HG03139 (cell line): ENCODE results near the gene HERPUD2.
"Not testable (repeated sequence)": the region's sequence is repeated elsewhere in the genome, so short reads cannot be mapped to it uniquely, and the experiment has no call there.

Experiments used
- ATAC-seq: cut with Tn5 transposase; IDR thresholded peaks from one replicate; pipeline ENCODE4 v1.9.1; 2021; ENCODE audit not compliant: unreplicated experiment

Gene HERPUD2

GRCh38 chr7:35714862-35715261 is 19.9 kb upstream of the HERPUD2 start:
- no peak for ATAC-seq

DNA sequence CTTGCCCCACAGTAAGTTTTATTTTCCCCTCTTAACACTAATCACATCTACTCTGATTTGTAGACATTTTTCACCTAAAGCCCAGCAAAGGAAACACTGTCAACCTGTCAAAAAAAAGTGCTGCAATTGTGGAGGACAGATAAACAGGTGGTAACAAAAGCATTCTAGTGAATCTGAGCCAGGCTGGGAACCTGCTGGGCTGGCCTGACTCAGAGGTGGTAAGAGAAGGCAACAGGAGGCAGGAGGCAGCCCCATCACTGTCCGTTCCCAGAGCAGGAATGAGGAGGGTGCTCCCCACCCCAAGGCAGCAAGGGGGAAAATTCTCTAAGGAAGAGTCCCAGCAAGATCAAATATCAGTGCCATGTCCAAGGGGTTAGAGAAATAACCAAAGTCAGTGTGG is 19.5 kb upstream of the HERPUD2 start:
- ATAC-seq, result no peak

- no peak for ATAC-seq
Measured at GRCh38 chr7:35712563-35713226, 17.8 kb upstream of the HERPUD2 start.

GRCh38 chr7:35707422-35707821 is 12.5 kb upstream of the HERPUD2 start:
- no peak for ATAC-seq

DNA sequence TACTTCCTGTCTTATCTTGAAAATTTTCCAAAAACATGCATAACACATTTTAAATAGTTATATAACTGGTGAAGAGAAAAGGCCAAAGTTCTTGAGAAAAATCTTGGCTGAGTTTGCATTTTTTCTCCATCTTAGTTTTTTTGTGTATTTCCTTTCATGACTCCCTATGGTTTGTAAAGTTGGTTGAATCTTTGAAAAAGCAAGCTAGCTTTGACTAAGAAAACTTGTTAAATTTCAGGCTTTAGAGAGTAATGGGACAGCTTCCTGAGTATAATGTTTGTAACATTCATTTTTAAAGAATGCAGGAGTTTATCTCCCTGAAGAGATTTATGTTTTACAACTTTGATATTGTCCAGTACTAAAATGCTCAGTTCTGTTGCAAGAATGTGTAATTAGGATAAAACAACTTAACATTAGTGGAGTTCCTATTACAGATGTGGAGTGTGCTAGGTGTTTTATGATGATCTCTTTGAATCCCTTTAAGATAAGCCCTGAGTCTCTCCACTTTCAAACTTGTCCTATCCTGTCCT is 11.1 kb upstream of the HERPUD2 start:
- ATAC-seq, result no peak

DNA sequence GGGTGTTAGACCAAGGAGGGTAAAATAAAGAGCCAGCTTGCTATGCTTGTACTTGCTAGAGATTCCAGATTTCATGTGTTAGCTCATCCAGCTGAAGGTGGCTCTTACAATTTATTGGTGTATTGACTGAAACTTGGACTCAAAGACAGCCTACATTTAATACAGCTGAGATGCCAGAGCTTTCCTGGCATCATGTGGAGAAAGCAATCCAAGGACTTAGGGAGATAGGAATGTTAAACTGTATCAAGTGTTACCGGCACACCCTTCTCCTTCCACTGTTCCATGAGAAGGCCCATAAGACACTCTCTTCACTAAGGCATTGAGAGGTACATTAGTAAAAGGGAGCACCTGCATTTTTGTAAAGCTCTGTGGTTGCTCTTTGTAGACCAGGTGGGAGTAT is 9.3 kb upstream of the HERPUD2 start:
- no peak for ATAC-seq

- ATAC-seq, result no peak
Measured at GRCh38 chr7:35702541-35702940, 7.6 kb upstream of the HERPUD2 start.

- ATAC-seq, result no peak
Measured at GRCh38 chr7:35701287-35701900, 6.5 kb upstream of the HERPUD2 start.

GRCh38 chr7:35700865-35701264 is 5.9 kb upstream of the HERPUD2 start:
- no peak for ATAC-seq

- ATAC-seq, result no peak
Measured at GRCh38 chr7:35700333-35700732, 5.4 kb upstream of the HERPUD2 start.

- no peak for ATAC-seq
Measured at GRCh38 chr7:35699796-35700305, 4.9 kb upstream of the HERPUD2 start.

DNA sequence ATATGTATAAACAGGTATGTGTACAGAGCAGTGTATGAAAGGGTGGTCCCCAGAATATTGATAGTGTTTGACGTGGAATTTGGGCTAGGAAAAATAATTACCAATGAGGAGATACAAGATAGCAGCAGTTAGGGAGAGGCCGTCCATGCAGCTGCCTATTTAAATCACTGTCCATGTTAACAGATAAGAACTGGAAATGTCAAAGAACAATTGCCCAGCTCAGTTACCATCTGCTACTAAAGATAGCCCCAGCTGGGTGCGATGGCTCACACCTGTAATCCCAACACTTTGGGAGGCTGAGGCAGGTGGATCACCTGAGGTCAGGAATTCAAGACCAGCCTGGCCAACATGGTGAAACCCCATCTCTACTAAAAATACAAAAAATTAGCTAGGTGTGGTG is 3.4 kb upstream of the HERPUD2 start:
- ATAC-seq, result not testable (repeated sequence)

DNA sequence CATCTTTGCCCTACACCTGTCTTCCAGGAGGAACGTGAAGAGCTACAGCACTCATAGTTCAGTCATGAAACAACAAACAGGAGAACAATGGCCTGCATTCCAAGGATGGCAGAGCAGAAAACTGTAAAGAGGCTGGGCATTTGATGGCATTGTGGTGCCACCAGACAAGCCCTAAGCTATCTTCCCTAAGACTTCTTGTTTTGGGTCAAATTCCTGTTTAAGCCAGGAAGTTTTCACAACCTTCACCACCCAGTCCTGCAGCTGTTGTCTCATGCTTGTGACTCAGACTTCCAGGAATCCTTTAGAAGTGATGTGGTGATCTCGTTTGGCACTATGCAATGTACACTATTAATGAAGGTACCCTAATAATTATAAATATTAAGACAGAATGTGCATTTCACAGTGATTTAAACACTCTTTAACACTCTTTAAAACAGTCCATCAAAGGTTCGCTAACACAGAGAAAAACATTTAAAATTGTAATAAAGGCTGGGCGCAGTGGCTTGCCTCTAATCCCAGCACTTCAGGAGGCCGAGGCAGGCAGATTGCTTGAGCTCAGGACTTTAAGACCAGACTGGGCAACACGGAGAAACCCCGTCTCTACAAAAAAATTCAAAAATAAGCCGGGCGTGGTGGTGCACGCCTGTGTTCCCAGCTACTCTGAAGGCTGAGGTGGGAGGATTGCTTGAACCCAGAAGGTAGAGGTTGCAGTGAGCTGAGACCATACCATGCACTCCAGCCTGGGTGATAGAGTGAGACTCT is 2.7 kb upstream of the HERPUD2 start:
- no peak for ATAC-seq

DNA sequence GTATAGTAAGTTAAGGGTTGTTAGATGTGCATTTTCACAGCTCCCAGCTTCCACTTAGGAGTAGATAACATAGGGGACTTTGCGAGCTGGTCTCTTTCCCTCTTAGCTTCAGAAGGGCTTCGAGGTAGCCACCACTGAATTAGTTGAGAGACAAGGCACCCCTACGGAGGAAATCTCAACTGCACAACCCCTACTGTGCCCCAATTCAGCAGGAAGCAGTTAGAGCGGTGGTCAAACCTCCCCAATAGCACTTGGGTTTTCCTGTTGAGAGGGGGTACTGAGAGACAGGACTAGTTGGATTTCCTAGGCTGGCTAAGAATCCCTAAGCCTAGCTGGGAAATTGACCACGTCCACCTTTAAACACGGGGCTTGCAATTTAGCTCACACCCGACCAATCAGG is 1.1 kb upstream of the HERPUD2 start:
- no peak for ATAC-seq

- no peak for ATAC-seq
Measured at GRCh38 chr7:35695473-35695850, 527 bp upstream of the HERPUD2 start.

DNA sequence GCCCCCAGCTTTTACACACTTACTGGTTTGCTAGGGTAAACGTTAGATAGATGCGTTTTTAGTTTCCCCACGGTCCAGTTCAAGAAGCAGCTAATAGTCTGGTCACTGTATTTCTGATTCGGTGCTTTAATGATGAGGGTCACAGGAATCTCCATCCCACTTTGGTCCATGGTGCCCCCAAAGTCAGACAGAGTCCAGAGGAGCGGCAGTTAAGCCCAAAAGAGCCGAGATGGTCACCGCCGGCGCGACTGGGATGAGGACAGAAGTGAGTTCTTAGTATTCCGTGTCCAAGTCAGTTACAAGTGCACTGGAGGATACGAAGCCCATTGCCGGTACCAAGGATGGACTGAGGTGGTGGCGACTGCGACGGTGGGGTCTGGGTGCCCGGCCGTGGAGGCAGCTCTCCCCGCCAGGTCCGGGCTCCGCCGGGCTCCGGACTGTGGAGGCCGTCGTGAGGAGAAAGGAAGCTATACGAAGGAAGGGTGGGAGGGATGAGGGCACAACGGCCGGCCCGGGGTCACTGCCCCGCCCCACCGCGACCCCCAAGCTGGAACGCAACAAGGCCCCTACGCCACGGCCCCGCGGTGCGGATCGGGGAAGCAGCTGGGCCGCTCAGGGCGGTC is 663 bp downstream of the HERPUD2 start:
- peak; percentile 17 for ATAC-seq

- ATAC-seq, result no peak
Measured at GRCh38 chr7:35691827-35692307, 3.1 kb downstream of the HERPUD2 start.

DNA sequence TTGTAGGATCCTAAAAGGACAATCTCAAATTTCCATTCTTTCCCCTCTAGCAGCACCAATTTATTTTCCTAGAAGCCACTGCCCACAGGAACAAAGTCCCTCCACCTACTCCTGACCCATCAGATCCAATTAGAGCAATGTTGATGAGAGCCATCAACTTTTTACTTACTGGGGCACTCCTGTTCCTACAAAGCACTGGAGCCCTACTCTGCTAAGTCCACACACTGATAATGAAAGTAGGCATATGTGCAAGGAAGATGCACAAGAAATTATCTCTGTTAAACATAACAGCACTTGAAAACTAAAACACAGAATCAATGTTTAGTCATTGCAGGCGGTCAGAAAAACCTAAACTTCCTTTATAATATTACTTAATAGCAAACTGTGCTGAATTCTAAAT is 3.6 kb downstream of the HERPUD2 start:
- no peak for ATAC-seq

- ATAC-seq, result not testable (repeated sequence)
Measured at GRCh38 chr7:35690614-35691013, 4.3 kb downstream of the HERPUD2 start.

DNA sequence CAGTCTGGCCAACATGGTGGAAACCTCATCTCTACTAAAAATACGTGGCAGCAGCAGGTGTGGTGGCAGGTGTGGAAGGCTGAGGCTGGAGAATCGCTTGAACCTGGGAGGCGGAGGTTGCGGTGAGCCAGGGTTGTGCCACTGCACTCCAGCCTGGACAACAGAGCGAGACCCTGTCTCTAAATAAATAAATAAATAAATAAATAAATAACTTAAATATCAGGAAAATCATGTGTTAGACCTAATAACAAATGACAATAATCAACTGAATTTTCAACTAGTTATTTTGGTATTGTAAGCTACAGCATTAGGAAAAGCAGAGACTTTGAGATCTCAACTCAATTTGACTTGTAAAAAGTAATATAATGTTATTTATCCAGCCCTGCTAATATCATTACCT is 9.2 kb downstream of the HERPUD2 start:
- ATAC-seq, result no peak
